Posterior vena cava (tissue), 2 donors: ENCODE measurements around the gene GALNT17. TPM values are rescaled to one million over a fixed set of nuclear protein-coding genes. Genes with fewer than 3 reads are reported as not detected.
"Not testable (repeated sequence)": the region's sequence is repeated elsewhere in the genome, so short reads cannot be mapped to it uniquely, and the experiment has no call there.

Experiments
- DNase-seq: peaks from one replicate; pipeline ENCODE4 v3.0.0-alpha.2; 2020; ENCODE audit warnings: low spot score
- intact Hi-C, 2 donors: fragments of 100-400 bp; cut with DNase I; formaldehyde crosslinking; loops; one replicate each; pipeline versions ENCODE4 v1.14.1 to v1.14.2; 2022 to 2023
- total RNA-seq, 2 donors: library from RNA; stranded (reverse); fragmentation: NEBNext Ultra II Directional; extraction: Animal tissue kit (Norgen Biotek cat#: 25700); gene quantifications; one replicate each; pipeline ENCODE4 v1.2.1, GENCODE V29; 2021
- donor health status: DM: yes; HTN: yes; CAD: no.
- donor health status: DM: yes; HTN: yes; CAD: no.

Gene GALNT17
- total RNA-seq, 2 donors from 2014 or later = 22.0 to 24.7 TPM

GRCh38 chr7:71145906-71146901 is 14.3 kb downstream of the GALNT17 start:
- intact Hi-C loops = no loop called here

GRCh38 chr7:71148098-71148497 is 16.2 kb downstream of the GALNT17 start:
- no peak for DNase-seq
- intact Hi-C loops = no loop called here

More at GRCh38 chr7:71145906-71146901, 14.3 kb downstream of the GALNT17 start:
- no peak for DNase-seq

DNA sequence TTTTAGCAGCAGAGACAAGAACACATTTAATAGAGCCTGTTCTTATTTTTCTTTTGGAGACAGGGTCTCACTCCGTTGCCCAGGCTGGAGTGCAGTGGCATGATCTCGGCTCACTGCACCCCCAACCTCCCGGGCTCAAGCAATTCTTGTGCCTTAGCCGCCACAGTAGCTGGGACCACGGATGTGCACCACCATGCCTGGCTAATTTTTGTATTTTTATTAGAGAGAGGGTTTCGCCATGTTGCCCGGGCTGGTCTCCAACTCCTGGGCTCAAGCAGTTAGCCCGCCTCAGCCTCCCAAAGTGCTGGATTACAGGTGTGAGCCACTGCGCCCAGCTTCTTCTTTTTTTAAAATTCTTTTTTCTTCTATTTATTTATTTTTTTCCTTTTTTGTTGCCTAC is 23.3 kb downstream of the GALNT17 start:
- no peak for DNase-seq
- intact Hi-C loops = no loop called here

GRCh38 chr7:71157757-71158156 is 25.8 kb downstream of the GALNT17 start:
- intact Hi-C loops = no loop called here

DNA sequence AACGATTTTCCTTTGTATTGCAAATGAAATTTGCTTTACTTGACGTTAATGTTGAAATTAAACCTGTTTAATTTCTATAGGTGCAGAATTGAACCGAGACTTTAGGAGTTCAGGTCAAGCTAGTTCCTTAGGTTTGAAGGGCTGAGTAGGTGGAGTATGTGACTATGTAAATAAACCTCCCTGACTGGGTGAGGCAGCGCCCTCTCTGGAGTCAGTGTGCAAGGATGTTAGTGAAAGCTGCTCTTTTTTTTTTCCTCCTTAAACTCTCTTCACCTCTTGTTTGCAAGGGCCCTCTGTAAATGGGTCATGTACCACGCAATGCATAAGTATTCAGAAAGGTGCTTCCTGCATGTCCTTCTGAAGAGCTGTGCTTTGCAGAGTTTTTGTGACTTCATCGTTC is 33.8 kb downstream of the GALNT17 start:
- intact Hi-C loops = no loop called here
- DNase-seq = no peak

More at GRCh38 chr7:71157757-71158156, 25.8 kb downstream of the GALNT17 start:
- no peak for DNase-seq

GRCh38 chr7:71171476-71171875 is 39.5 kb downstream of the GALNT17 start:
- no peak for DNase-seq
- intact Hi-C loops = no loop called here

DNA sequence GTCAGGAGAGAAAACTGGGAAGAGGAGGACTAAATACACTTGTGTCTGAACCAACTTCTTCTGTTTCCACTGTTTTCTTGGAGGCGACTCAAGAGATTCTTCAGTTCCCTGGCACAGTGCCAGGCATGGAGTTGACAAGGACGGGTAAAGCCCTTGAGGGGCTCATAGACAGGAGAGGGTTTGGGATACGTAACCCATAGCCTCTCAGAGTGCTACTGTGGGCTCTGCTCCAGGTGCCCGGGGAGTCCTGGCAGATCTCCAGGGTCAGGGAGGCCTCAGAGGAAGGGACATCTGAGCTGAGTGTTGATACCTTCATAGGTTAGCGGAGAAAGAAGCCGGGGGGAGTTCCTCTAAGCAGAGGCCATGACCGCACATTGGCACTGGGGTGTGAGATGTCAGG is 42.0 kb downstream of the GALNT17 start:
- DNase-seq = no peak

GRCh38 chr7:71182438-71182935 is 50.5 kb downstream of the GALNT17 start:
- intact Hi-C loops = no loop called here
- no peak for DNase-seq

More for the DNA sequence above, 42.0 kb downstream of the GALNT17 start:
- intact Hi-C loops = no loop called here

- intact Hi-C loops = no loop called here
- no peak for DNase-seq
Observed at GRCh38 chr7:71184136-71184535, 52.2 kb downstream of the GALNT17 start.

DNA sequence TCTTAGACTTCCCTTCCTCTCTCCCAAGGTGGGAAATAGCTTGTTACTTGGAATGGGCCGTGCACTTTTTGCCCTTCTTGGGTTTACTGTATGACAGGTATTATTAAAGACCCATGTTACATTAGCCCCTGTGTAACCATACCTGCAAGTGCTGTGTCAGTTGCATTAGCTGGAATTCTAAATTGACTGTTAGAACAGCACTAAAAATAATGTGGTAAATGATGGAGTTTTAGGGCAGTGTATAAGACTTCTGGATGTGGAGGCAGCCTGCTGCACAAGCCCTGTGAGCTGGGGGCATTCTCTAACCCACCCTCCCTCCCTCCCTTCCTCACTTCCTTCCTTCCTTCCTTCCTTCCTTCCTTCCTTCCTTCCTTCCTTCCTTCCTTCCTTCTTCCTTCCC is 52.7 kb downstream of the GALNT17 start:
- intact Hi-C loops = no loop called here
- no peak for DNase-seq

- intact Hi-C loops = no loop called here
- no peak for DNase-seq
Observed at GRCh38 chr7:71186535-71187057, 54.7 kb downstream of the GALNT17 start.

GRCh38 chr7:71191771-71192170 is 59.8 kb downstream of the GALNT17 start:
- intact Hi-C loops = no loop called here
- no peak for DNase-seq

- DNase-seq = no peak
- intact Hi-C loops = no loop called here
Observed at GRCh38 chr7:71193099-71193810, 61.3 kb downstream of the GALNT17 start.

GRCh38 chr7:71198391-71198790 is 66.4 kb downstream of the GALNT17 start:
- intact Hi-C loops = no loop called here
- no peak for DNase-seq

DNA sequence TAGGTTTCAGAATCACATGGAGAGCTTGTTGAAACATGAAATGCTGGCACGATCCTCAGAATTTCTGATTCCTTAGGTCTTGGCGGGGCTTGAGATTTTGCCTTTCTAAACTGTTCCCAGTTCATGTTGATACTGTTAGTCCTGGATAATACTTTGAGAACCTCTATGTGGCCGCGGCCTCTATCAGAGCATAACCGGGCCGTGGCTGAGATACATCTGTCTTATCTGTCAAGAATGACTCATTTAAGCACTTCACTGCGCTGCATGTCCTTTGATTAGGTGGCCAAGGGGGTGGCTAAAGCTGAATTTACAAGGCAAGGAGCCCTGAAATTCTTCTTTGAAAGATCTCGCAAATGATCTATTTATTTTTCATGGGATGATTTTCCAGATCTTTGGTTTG is 66.9 kb downstream of the GALNT17 start:
- intact Hi-C loops = no loop called here
- no peak for DNase-seq

- intact Hi-C loops = no loop called here
- no peak for DNase-seq
Observed at GRCh38 chr7:71206184-71206583, 74.2 kb downstream of the GALNT17 start.

- intact Hi-C loops = no loop called here
Observed at GRCh38 chr7:71208881-71209280, 76.9 kb downstream of the GALNT17 start.

DNA sequence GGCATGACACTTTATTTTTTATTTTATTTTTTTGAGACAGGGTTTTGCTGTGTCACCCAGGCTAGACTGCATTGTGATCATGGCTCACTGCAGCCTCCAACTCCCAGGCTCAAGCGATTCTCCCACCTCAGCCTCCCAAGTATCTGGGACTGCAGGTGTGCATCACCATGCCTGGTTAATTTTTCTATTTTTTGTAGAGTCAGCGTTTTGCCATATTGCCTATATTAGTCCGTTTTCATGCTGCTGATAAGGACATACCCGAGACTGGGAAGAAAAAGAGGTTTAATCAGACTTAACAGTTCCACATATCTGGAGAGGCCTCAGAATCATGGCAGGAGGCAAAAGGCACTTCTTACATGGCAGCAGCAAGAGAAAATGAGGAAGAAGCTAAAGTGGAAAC is 77.5 kb downstream of the GALNT17 start:
- intact Hi-C loops = not testable (repeated sequence)

More at GRCh38 chr7:71208881-71209280, 76.9 kb downstream of the GALNT17 start:
- no peak for DNase-seq

GRCh38 chr7:71210220-71210619 is 78.3 kb downstream of the GALNT17 start:
- intact Hi-C loops = no loop called here
- no peak for DNase-seq

More for the DNA sequence above, 77.5 kb downstream of the GALNT17 start:
- not testable (repeated sequence) for DNase-seq

GRCh38 chr7:71212433-71212832 is 80.5 kb downstream of the GALNT17 start:
- intact Hi-C loops = not testable (repeated sequence)

More at GRCh38 chr7:71212433-71212832, 80.5 kb downstream of the GALNT17 start:
- DNase-seq = not testable (repeated sequence)
